Spleen (tissue), 7 donors: ENCODE results near the gene TRPC4AP.

Experiments
- CTCF ChIP-seq, 11 experiments: fragments of 200-600 bp in 7 of 11; fragments of 450-650 bp in 4 of 11; sonication (generic) in 4 of 11; IDR thresholded peaks in 8 of 11; conservative IDR thresholded peaks in 3 of 11; 1 replicate in 7 of 11; 2 replicates in 4 of 11; pipeline versions ENCODE4 v1.4.0 to v1.8.0; 2016 to 2021; ENCODE audit warnings: antibody characterized with exemption in 11 of 11, inconsistent platforms in 4 of 11, mild to moderate bottlenecking in 1 of 11
- POLR2A ChIP-seq, 3 donors: fragments of 450-650 bp; IDR thresholded peaks; one replicate each; pipeline ENCODE4 v1.5.1; 2017; ENCODE audit warnings: antibody characterized with exemption in 3 of 3, mild to moderate bottlenecking in 1 of 3
- POLR2AphosphoS5 ChIP-seq, 3 donors: sonication (generic); formaldehyde crosslinking; IDR thresholded peaks; one replicate each; pipeline ENCODE4 v1.5.1; 2017; ENCODE audit warnings: antibody characterized with exemption in 3 of 3
- donor health status: DM: no; HTN: no; CAD: no; lungs with moderate emphysema.
- donor health status: DM: no; HTN: no; CAD: no.
- donor health status: DM: no; HTN: no; CAD: no.

GRCh38 chr20:34971561-34972235, 120.9 kb downstream of the TRPC4AP start:
- TF ChIP-seq CTCF (IDR thresholded peaks at IDR 0.05 in 8 of 11, conservative IDR thresholded peaks at IDR 0.05 in 3 of 11) (no peak), POLR2A (IDR thresholded peaks at IDR 0.05) (no peak), POLR2AphosphoS5 (IDR thresholded peaks at IDR 0.05) (no peak)
